ENCODE measurements around the gene TRAF3IP3.

The TRAF3IP3 gene

GRCh38 chr1:209830722-209831121 lies 74.9 kb downstream of the TRAF3IP3 start:
- DNase-seq, result no peak

- DNase-seq, result no peak
These were observed 75.8 kb downstream of the TRAF3IP3 start for GRCh38 chr1:209831615-209832014.

Measured in activated CD8-positive, alpha-beta memory T cell treated with anti-CD3 and anti-CD28 coated beads, Interleukin-2, amount 50 U/mL, for 48 hours (primary cell).